ENCODE results near the gene ZBTB20. TPM values are rescaled to one million over a fixed set of nuclear protein-coding genes. Genes with fewer than 3 reads are reported as not detected.

The ZBTB20 gene
- total and polyA plus RNA-seq, 10 of the 15 experiments (the other 5 are each of a cell fraction or from before 2014, with no cell fraction given), result 0.20 to 5.5 (median 2.2) TPM

DNA sequence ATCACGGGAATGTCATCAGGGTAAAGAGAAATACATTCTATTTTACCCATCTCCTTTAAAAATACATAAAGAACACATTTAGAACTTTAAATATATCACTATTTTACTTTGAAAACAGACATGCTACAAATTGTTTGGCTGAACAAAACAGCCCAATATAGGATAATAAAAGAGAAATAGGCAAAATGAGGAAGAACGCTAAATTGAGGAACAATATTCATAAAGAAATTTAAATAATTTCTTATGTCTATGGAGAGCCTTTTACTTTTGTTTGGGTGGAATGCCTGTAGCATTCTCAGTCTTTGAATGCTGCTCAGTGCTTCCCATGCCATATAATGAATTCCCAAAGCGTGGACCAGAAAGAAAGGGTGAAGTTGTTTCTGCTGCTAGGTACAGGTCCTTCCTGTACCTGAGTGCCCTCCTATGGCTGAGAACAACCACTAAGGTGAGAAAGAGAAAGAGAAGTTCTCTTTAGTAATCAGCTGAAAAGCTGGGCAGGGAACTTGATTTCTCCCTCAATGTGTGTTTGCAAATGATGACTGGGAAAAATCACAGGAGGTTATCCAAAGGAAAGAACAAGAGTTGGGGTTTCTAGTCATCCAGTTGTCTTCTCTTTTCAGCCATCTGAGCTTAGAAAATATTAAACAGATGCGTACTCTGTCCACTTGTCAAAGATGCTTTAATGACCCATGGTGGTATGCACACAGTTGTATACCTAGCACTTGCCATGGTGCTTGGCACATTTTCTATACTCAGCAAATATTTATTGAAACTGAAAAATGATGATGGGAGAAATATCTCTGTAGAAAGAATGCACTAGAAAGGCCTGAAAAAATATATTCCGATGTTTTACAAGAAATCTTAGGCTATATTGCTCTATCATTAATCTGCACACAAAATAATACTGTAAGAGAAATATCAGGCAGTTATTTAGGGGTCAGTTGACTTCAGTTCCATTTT is 448.7 kb downstream of the ZBTB20 start:
- FAIRE-seq (no peak), ATAC-seq (no peak), DNase-seq (ENCODE audit: low read depth, low spot score) (no peak)
- no TSS peak for BruUV-seq (replicated peaks)
- Histone ChIP-seq H3K27me3 (replicated peaks in 1 of 2; ENCODE audit: control insufficient read depth in 2 of 2, insufficient read depth in 2 of 2, low read length in 1 of 2) (no peaks in the 10 kb centered on the region), H3K4me1 (ENCODE audit: control insufficient read depth, insufficient read depth, low read length) (no peaks in the 10 kb centered on the region), H3K9ac (ENCODE audit: control insufficient read depth, insufficient read depth, low read length) (no peak overlapping the region), H3K4me2 (ENCODE audit: control insufficient read depth, insufficient read depth) (no peak overlapping the region), H3K9me3 (replicated peaks; ENCODE audit: control insufficient read depth, insufficient read depth, low read length) (no peaks in the 10 kb centered on the region), H4K20me1 (ENCODE audit: control insufficient read depth, insufficient read depth) (no peaks in the 10 kb centered on the region), H3K79me2 (ENCODE audit: control insufficient read depth, insufficient read depth, low read length) (no peaks in the 10 kb centered on the region), H3K27ac (ENCODE audit: control insufficient read depth, insufficient read depth) (no peak overlapping the region), H3K4me3 (no peak overlapping the region), H3K36me3 (ENCODE audit: control insufficient read depth in 2 of 2, insufficient read depth in 2 of 2, low read length in 1 of 2) (no peaks in the 10 kb centered on the region), H2AFZ (ENCODE audit: control insufficient read depth, low read depth, low read length) (no peak overlapping the region)
- POLR2A ChIA-PET, result no interaction called here
- CTCF ChIA-PET, result no interaction called here
- SMC1A ChIA-PET (ENCODE audit: uncharacterized antibody, unreplicated experiment), result interaction anchor here (0.9 to 1.3 kb wide), 3 partner anchors 13 to 45 kb away, joined by 3 to 4 read pairs (median 4); no protein-coding TSS in a partner anchor
- 67% methylated on average over 5 of the region's 5 CpGs for WGBS (ENCODE audit: insufficient coverage, insufficient replicate concordance, low lambda C conversion rate, missing lambda C conversion rate)
- TF ChIP-seq RAD21 (IDR thresholded peaks at IDR 0.05; ENCODE audit: insufficient read depth, low read depth, low read length), result peak; percentile 18; the same call in 1 of the 2 replicates
- no peak for TF ChIP-seq TBL1XR1 (IDR thresholded peaks at IDR 0.05; ENCODE audit: low read depth, low read length)
- RAD21 ChIA-PET (ENCODE audit: unreplicated experiment), result no interaction called here
- intact Hi-C loops (cut with micrococcal nuclease; ENCODE audit: unreplicated experiment), result loop anchor here (10.0 kb wide), 1 partner anchor 314 kb away; no protein-coding TSS in a partner anchor
- in situ Hi-C loops (cut with MboI), result no loop called here

DNA sequence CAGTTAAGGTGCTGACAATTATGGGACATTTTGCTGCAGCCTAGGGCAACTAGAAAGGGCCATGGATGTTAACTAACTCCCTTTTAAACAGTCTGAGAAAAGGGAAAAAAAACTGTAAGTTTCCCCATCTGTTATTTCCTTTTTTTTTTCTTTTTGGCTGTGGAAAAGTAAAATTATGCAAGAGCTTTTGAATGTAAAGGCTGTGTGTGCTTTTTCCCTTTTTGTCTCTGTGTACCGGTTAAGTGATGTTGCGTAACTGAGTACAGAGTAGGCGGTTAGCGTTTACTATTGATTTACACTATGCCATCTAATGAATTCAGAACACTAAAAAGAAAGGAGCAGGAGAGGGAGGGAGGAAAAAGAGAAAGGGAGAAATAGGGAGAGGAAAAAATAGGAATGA is 449.7 kb downstream of the ZBTB20 start:
- Histone ChIP-seq H4K20me1 (ENCODE audit: control insufficient read depth, insufficient read depth) (no peaks in the 10 kb centered on the region), H3K27me3 (replicated peaks in 1 of 2; ENCODE audit: control insufficient read depth in 2 of 2, insufficient read depth in 2 of 2, low read length in 1 of 2) (no peaks in the 10 kb centered on the region), H3K4me3 (no peak overlapping the region), H2AFZ (ENCODE audit: control insufficient read depth, low read depth, low read length) (no peak overlapping the region), H3K4me2 (ENCODE audit: control insufficient read depth, insufficient read depth) (no peak overlapping the region), H3K9ac (ENCODE audit: control insufficient read depth, insufficient read depth, low read length) (no peak overlapping the region), H3K27ac (ENCODE audit: control insufficient read depth, insufficient read depth) (no peak overlapping the region), H3K36me3 (ENCODE audit: control insufficient read depth in 2 of 2, insufficient read depth in 2 of 2, low read length in 1 of 2) (no peaks in the 10 kb centered on the region), H3K9me3 (replicated peaks; ENCODE audit: control insufficient read depth, insufficient read depth, low read length) (no peaks in the 10 kb centered on the region), H3K79me2 (ENCODE audit: control insufficient read depth, insufficient read depth, low read length) (no peaks in the 10 kb centered on the region), H3K4me1 (ENCODE audit: control insufficient read depth, insufficient read depth, low read length) (no peaks in the 10 kb centered on the region)
- WGBS (ENCODE audit: insufficient coverage, insufficient replicate concordance, low lambda C conversion rate, missing lambda C conversion rate), result 96% methylated on average over 4 of the region's 4 CpGs
- CTCF ChIA-PET, result interaction anchor here (0.6 kb wide), 1 partner anchor 9 kb away, joined by 5 read pairs; no protein-coding TSS in a partner anchor
- POLR2A ChIA-PET, result no interaction called here
- FAIRE-seq, result no peak
- no peak for ATAC-seq
- SMC1A ChIA-PET (ENCODE audit: uncharacterized antibody, unreplicated experiment), result interaction anchor here (0.6 to 1.0 kb wide), 3 partner anchors 12 to 1151 kb away, joined by 3 read pairs; no protein-coding TSS in a partner anchor
- intact Hi-C loops (cut with micrococcal nuclease; ENCODE audit: unreplicated experiment) (loop anchor here (10.0 kb wide), 1 partner anchor 313 kb away; no protein-coding TSS in a partner anchor), in situ Hi-C loops (cut with MboI) (no loop called here)
- DNase-seq (ENCODE audit: low read depth, low spot score), result no peak
- no TSS peak for BruUV-seq (replicated peaks)
- RAD21 ChIA-PET (ENCODE audit: unreplicated experiment), result no interaction called here
- no peak for TF ChIP-seq FOS (IDR thresholded peaks at IDR 0.05; ENCODE audit: borderline replicate concordance, extremely low read depth, insufficient read length)
- TF ChIP-seq BCL11A (IDR thresholded peaks at IDR 0.05; ENCODE audit: low read depth, low read length), result no peak
- TF ChIP-seq NFYA (IDR thresholded peaks at IDR 0.05; ENCODE audit: borderline replicate concordance, low read depth, low read length), result no peak
- no peak for TF ChIP-seq RCOR1 (conservative IDR thresholded peaks at IDR 0.05; ENCODE audit: low read depth, low read length)
- no peak for TF ChIP-seq ESRRA (IDR thresholded peaks at IDR 0.05; ENCODE audit: low read length)
- no peak for TF ChIP-seq NFXL1 (IDR thresholded peaks at IDR 0.05; ENCODE audit: borderline replicate concordance)
- TF ChIP-seq WRNIP1 (IDR thresholded peaks at IDR 0.05; ENCODE audit: borderline replicate concordance, low read depth, low read length), result no peak
- no peak for TF ChIP-seq CHD2 (IDR thresholded peaks at IDR 0.05; ENCODE audit: borderline replicate concordance, low read depth, low read length)
- no peak for TF ChIP-seq KAT2A (conservative IDR thresholded peaks at IDR 0.05; ENCODE audit: control insufficient read depth, low read depth, low read length)
- TF ChIP-seq, protein P1, sequence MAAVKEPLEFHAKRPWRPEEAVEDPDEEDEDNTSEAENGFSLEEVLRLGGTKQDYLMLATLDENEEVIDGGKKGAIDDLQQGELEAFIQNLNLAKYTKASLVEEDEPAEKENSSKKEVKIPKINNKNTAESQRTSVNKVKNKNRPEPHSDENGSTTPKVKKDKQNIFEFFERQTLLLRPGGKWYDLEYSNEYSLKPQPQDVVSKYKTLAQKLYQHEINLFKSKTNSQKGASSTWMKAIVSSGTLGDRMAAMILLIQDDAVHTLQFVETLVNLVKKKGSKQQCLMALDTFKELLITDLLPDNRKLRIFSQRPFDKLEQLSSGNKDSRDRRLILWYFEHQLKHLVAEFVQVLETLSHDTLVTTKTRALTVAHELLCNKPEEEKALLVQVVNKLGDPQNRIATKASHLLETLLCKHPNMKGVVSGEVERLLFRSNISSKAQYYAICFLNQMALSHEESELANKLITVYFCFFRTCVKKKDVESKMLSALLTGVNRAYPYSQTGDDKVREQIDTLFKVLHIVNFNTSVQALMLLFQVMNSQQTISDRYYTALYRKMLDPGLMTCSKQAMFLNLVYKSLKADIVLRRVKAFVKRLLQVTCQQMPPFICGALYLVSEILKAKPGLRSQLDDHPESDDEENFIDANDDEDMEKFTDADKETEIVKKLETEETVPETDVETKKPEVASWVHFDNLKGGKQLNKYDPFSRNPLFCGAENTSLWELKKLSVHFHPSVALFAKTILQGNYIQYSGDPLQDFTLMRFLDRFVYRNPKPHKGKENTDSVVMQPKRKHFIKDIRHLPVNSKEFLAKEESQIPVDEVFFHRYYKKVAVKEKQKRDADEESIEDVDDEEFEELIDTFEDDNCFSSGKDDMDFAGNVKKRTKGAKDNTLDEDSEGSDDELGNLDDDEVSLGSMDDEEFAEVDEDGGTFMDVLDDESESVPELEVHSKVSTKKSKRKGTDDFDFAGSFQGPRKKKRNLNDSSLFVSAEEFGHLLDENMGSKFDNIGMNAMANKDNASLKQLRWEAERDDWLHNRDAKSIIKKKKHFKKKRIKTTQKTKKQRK (IDR thresholded peaks at IDR 0.05; ENCODE audit: low read depth, low read length), result no peak
- no peak for TF ChIP-seq MEF2B (IDR thresholded peaks at IDR 0.05; ENCODE audit: partially characterized antibody, poor library complexity, severe bottlenecking)
